ENCODE results near the gene HARBI1. TPM values are rescaled to one million over a fixed set of nuclear protein-coding genes. Genes with fewer than 3 reads are reported as not detected.

HARBI1 gene
- total and polyA plus RNA-seq, 2 donors (not counting 3 experiments of a cell fraction or from before 2014, with no cell fraction given) = 2.7 to 4.7 TPM

GRCh38 chr11:46655631-46656030 is 38.6 kb upstream of the HARBI1 start:
- POLR2A ChIA-PET = no interaction called here
- dilution Hi-C loops (cut with MboI; ENCODE audit: extremely low pct_ligation_motif_present, low sequenced_read_pairs) = no loop called here
- intact Hi-C loops (cut with micrococcal nuclease) = no loop called here
- Histone ChIP-seq H3K4me1 (ENCODE audit: control insufficient read depth, extremely low read depth, insufficient read depth, low read length) (no peaks in the 10 kb centered on the region), H3K9me1 (replicated peaks; ENCODE audit: control insufficient read depth, extremely low read depth, insufficient read depth, low read length) (no peaks in the 10 kb centered on the region), H3K27me3 (ENCODE audit: control insufficient read depth in 2 of 2, insufficient read depth in 2 of 2, low read length in 2 of 2) (no peaks in the 10 kb centered on the region), H3K27ac (ENCODE audit: insufficient read depth, low read depth, low read length) (no peak overlapping the region), H3K4me3 (replicated peaks in 1 of 3; ENCODE audit: insufficient read depth in 1 of 3, low read depth in 1 of 3, low read length in 3 of 3) (no peak overlapping the region), H3K36me3 (ENCODE audit: control insufficient read depth in 2 of 2, extremely low read depth in 1 of 2, insufficient read depth in 2 of 2, low read length in 2 of 2) (peaks cover 12 to 24% of the 10 kb centered on the region in 2 experiments), H2AFZ (ENCODE audit: low read depth, low read length) (no peak overlapping the region), H3K4me2 (ENCODE audit: insufficient read depth, low read length) (no peak overlapping the region), H3K79me2 (ENCODE audit: control insufficient read depth, insufficient read depth, low read length) (no peaks in the 10 kb centered on the region), H3K9me3 (replicated peaks; ENCODE audit: control insufficient read depth, insufficient read depth, low read length) (no peaks in the 10 kb centered on the region), H3K9ac (replicated peaks; ENCODE audit: extremely low read depth, insufficient read depth, low read length) (no peak overlapping the region), H4K20me1 (replicated peaks; ENCODE audit: control insufficient read depth, extremely low read depth, insufficient read depth, low read length) (no peaks in the 10 kb centered on the region)
- DNase-seq (ENCODE audit: low read depth, low spot score) = no peak
- FAIRE-seq = no peak
- CTCF ChIA-PET = no interaction called here
- TF ChIP-seq EZH2 (IDR thresholded peaks at IDR 0.05; ENCODE audit: borderline replicate concordance, low read depth, low read length, severe bottlenecking) (no peak), POLR2A (IDR thresholded peaks at IDR 0.05; ENCODE audit: low read depth, low read length) (no peak), MYC (IDR thresholded peaks at IDR 0.05; ENCODE audit: low read depth, low read length) (no peak), GATA2 (IDR thresholded peaks at IDR 0.05; ENCODE audit: insufficient read depth, insufficient read length, low read depth, low read length) (no peak), POLR2AphosphoS5 (IDR thresholded peaks at IDR 0.05; ENCODE audit: insufficient read depth, low read depth, low read length) (no peak), FOS (IDR thresholded peaks at IDR 0.05; ENCODE audit: borderline replicate concordance, insufficient read depth, low read length) (no peak)
- BruUV-seq (replicated peaks) = no TSS peak

- Histone ChIP-seq H4K20me1 (replicated peaks; ENCODE audit: control insufficient read depth, extremely low read depth, insufficient read depth, low read length) (no peaks in the 10 kb centered on the region), H3K4me2 (ENCODE audit: insufficient read depth, low read length) (peak overlapping the region; percentile 71), H3K27me3 (ENCODE audit: control insufficient read depth in 2 of 2, insufficient read depth in 2 of 2, low read length in 2 of 2) (no peaks in the 10 kb centered on the region), H3K79me2 (ENCODE audit: control insufficient read depth, insufficient read depth, low read length) (no peaks in the 10 kb centered on the region), H3K4me1 (ENCODE audit: control insufficient read depth, extremely low read depth, insufficient read depth, low read length) (peaks cover 29% of the 10 kb centered on the region), H2AFZ (ENCODE audit: low read depth, low read length) (peak overlapping the region; percentile 58), H3K9me1 (replicated peaks; ENCODE audit: control insufficient read depth, extremely low read depth, insufficient read depth, low read length) (no peaks in the 10 kb centered on the region), H3K9me3 (replicated peaks; ENCODE audit: control insufficient read depth, insufficient read depth, low read length) (no peaks in the 10 kb centered on the region), H3K4me3 (replicated peaks in 1 of 3; ENCODE audit: insufficient read depth in 1 of 3, low read depth in 1 of 3, low read length in 3 of 3) (peak overlapping the region in 1 of 3 experiments; percentile 51), H3K36me3 (ENCODE audit: control insufficient read depth in 2 of 2, extremely low read depth in 1 of 2, insufficient read depth in 2 of 2, low read length in 2 of 2) (peaks cover 0 to 18% of the 10 kb centered on the region in 2 experiments), H3K9ac (replicated peaks; ENCODE audit: extremely low read depth, insufficient read depth, low read length) (peak overlapping the region; percentile 97), H3K27ac (ENCODE audit: insufficient read depth, low read depth, low read length) (peak overlapping the region; percentile 99)
- POLR2A ChIA-PET = interaction anchor here (0.5 to 1.3 kb wide), 4 partner anchors 31 to 257 kb away, joined by 3 to 6 read pairs (median 3); partner anchors contain the start of gene CHRM4
- dilution Hi-C loops (cut with MboI; ENCODE audit: extremely low pct_ligation_motif_present, low sequenced_read_pairs) = no loop called here
- BruUV-seq (replicated peaks) = TSS peak; percentile 100
- CTCF ChIA-PET = interaction anchor here (0.7 to 1.8 kb wide), 10 partner anchors 10 to 257 kb away, joined by 3 to 6 read pairs (median 4); partner anchors contain the start of gene ATG13
- intact Hi-C loops (cut with micrococcal nuclease) = loop anchor here (1.0 kb wide), 2 partner anchors 32 to 51 kb away; partner anchors contain the start of genes ARHGAP1, ATG13 and HARBI1
- DNase-seq (ENCODE audit: low read depth, low spot score) = peak; percentile 98
- TF ChIP-seq JUN (IDR thresholded peaks at IDR 0.05; ENCODE audit: borderline replicate concordance, insufficient read depth, insufficient read length, low read depth) = peak; percentile 52
- TF ChIP-seq FOS (IDR thresholded peaks at IDR 0.05; ENCODE audit: borderline replicate concordance, insufficient read depth, low read length) = peak; percentile 37
- peak; percentile 80 for TF ChIP-seq GATA2 (IDR thresholded peaks at IDR 0.05; ENCODE audit: insufficient read depth, insufficient read length, low read depth, low read length)
- TF ChIP-seq POLR2AphosphoS5 (IDR thresholded peaks at IDR 0.05; ENCODE audit: insufficient read depth, low read depth, low read length) = peak; percentile 55
- TF ChIP-seq MYC (IDR thresholded peaks at IDR 0.05; ENCODE audit: low read depth, low read length) = no peak
- FAIRE-seq = peak; percentile 98
Observed at GRCh38 chr11:46649180-46649738, 32.2 kb upstream of the HARBI1 start.
